GM21367 (cell line): Measurements from ENCODE around the gene SMIM11.
"Not testable (repeated sequence)": the region's sequence is repeated elsewhere in the genome, so short reads cannot be mapped to it uniquely, and the experiment has no call there.

Experiments
- ATAC-seq: cut with Tn5 transposase; IDR thresholded peaks from one replicate; pipeline ENCODE4 v1.9.1; 2021; ENCODE audit not compliant: unreplicated experiment

SMIM11 gene

GRCh38 chr21:34354836-34355235 is 20.5 kb upstream of the SMIM11 start:
- ATAC-seq, result no peak

- no peak for ATAC-seq
Measured at GRCh38 chr21:34355570-34355969, 19.7 kb upstream of the SMIM11 start.

DNA sequence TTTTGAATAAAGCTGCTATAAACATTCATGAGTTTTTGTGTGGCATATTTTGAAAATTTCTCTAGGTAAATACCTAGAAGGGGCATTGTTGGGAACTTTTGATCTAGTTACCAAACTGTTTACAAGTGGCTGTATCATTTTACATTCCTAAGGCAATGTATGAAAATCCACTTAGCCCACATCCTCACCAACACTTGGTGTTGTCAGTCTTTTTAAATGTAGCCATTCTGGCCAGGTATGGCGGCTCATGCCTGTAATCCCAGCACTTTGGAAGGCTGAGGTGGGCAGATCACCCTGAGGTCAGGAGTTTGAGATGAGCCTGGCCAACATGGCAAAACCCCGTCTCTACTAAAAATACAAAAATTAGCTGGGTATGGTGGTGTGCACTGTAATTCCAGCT is 17.4 kb upstream of the SMIM11 start:
- no peak for ATAC-seq

- no peak for ATAC-seq
Measured at GRCh38 chr21:34358866-34359265, 16.4 kb upstream of the SMIM11 start.

DNA sequence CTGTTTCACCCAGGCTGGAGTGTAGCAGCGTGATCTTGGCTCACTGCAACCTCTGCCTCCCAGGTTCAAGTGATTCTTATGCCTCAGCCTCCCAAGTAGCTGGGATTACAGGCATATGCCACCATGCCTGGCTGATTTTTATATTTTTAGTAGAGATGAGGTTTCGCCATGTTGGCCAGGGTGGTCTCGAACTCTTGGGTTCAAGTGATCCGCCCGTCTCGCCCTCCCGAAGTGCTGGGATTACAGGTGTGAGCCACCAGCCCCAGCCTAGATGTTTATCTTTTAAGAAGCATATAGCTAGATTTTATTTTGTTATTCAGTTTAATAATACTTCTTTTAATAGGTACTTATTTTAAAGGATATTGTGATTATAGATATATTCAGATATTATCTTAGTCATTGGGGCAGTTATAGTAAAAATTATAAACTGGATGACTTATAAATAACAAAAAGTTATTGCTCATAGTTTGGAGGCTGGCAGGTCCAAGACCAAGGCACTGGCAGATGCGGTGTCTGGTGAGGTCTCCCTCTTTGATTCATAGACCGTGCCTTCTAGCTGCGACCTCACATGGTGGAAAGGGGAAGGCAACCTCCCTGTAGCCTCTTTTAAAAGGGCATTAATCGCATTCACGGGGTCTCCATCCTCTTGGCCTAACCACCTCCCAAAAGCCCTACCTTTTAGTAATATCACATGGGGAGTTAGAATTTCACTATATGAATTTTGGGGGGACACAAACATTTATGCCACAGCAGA is 14.6 kb upstream of the SMIM11 start:
- no peak for ATAC-seq

DNA sequence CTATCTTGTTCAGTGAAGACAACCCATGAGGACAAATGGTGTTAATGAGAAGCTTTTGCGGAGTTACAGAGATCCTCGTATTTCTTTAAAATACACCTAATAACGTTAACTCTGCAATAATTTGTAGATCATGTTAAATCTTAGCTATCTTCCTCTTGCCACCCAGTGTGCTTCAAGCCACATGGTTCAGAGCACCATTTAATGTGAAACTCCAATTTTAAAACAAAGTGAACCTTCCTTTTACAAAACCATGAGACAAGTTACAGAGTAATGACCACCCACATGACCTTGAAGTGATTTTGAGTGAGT is 13.2 kb upstream of the SMIM11 start:
- no peak for ATAC-seq

GRCh38 chr21:34362670-34363069 is 12.6 kb upstream of the SMIM11 start:
- ATAC-seq, result no peak

- no peak for ATAC-seq
Measured at GRCh38 chr21:34363733-34364132, 11.6 kb upstream of the SMIM11 start, which contains the start of gene KCNE2. KCNE2 (plus strand) TSS chr21:34364006; CDS start chr21:34370479, 6,473 bp downstream.

- no peak for ATAC-seq
Measured at GRCh38 chr21:34364921-34365320, 10.4 kb upstream of the SMIM11 start.

DNA sequence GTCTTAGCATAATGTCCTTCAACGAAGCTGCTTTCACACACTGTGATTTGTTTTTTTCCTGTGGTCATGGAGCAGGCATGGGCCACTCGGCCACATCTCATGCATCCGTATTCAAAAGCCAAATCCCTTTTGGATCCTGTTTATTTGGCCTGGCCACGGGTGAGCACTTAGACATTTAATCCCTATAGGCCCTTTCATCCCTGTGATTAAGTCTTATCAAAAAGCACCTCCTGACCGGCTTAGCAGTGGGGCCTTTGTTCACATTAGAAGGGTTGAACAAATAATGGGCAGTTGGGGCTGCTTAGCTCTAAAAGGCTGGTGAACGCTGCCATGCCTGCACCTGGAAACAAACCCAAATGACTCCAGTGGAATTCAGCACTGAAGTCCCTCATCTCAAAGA is 9.5 kb upstream of the SMIM11 start:
- ATAC-seq, result no peak

DNA sequence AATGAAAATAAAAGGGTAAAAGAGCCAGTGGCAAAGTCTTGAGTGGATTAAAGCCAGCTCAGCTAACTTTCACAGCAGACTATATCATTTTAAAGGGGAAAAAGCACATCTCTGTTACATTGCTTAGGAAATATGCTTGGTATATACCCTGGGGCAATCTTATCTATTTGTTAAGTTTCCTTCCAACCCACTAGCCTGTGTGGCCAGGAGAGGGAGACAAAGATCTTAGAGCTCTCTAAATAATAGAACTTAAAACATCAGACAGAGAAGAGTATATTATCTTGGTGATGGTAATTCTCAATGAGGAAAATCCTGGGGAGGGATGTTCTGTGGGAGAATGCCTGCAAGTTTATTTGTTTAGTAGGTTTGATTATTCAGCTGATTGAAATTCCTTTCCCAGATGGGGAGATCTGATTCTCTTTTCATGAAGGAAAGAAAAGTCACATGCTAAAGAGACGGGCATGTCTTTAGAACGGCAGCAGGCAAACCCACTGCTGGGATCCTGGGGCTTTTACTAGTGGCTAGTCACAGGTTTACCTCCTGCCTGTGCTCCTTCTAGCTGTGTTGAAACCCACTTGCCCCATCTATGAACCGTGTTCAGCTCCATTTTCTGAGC is 7.9 kb upstream of the SMIM11 start:
- ATAC-seq, result no peak

- no peak for ATAC-seq
Measured at GRCh38 chr21:34369741-34370140, 5.6 kb upstream of the SMIM11 start.

- no peak for ATAC-seq
Measured at GRCh38 chr21:34372321-34372720, 3.0 kb upstream of the SMIM11 start.

- ATAC-seq, result not testable (repeated sequence)
Measured at GRCh38 chr21:34374462-34374861, 845 bp upstream of the SMIM11 start.

DNA sequence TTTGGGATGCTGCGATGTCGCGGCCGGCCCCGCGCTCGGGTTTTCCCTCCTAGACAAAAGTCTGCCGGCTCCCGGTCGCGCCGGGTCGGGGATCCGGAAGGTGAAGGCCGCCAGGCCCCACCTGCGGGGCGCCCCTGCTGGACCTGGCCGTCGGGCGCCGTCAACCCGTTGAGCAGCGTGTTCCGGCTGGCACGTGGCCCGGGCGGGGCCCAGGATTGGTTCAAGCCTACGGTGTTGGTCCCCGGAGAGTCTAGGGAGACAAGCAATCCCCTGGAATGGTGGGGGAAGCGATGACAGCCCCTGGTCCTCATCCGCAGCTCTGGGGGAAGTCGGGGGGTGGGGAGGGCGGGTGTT is 289 bp downstream of the SMIM11 start:
- peak; percentile 41 for ATAC-seq

DNA sequence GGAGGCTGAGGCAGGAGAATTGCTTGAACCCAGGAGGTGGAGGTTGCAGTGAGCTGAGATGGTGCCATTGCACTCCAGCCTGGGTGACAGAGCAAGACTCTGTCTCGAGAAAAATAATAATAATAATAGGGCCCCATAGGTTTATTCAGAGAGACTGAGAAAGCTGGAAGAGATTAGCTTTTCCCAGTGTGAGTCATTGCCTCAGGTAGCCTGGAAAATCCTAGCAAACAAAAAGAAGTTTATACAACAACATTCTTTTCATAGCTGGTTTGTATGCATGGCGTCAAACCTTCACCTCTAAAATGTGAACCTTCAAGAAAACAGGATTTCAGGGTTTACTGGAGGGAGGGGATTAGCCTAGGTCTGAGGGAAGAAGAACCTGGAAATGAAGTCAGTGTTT is 7.8 kb downstream of the SMIM11 start:
- not testable (repeated sequence) for ATAC-seq

GRCh38 chr21:34383724-34384415 is 8.6 kb downstream of the SMIM11 start:
- ATAC-seq, result peak; percentile 93

DNA sequence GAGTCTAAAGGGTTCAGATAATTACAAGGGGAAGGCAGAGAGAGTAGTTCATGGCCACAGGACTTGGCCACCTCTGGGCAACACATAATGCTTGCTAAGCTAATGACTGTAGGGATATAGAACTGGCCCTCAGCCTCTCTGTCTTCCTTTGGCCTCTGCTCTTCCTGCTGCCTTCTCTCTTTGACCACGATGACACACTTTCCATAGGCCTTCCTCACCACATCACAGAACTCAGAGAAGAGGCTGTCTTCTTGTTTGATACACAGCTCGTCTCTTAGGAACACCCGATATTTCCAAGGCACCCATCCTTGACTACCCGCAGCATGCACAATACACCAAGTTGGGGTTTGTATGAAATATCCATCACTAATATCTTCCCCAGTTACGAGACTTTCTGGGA is 25.2 kb downstream of the SMIM11 start:
- ATAC-seq, result not testable (repeated sequence)

GRCh38 chr21:34404742-34405141 is 29.4 kb downstream of the SMIM11 start:
- ATAC-seq, result not testable (repeated sequence)

DNA sequence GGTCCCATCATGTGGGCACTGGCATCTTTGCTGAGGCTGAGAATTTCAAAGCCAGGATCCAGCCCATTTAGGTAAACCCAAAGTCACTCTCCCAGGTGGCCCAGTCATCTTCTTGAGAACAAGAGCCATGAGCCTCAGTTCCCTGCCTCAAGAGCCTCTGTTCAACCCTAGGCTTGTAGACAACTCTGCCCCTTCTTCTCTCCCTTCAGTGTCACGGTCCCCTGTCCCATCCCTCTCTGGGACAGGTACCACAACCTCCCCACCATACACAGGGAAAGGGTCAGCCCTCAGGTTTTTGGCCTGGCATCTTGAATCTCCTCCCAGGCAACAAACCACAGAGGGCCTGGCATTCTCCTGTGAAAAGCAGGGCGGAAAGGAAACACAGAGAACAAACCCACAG is 30.4 kb downstream of the SMIM11 start:
- not testable (repeated sequence) for ATAC-seq

DNA sequence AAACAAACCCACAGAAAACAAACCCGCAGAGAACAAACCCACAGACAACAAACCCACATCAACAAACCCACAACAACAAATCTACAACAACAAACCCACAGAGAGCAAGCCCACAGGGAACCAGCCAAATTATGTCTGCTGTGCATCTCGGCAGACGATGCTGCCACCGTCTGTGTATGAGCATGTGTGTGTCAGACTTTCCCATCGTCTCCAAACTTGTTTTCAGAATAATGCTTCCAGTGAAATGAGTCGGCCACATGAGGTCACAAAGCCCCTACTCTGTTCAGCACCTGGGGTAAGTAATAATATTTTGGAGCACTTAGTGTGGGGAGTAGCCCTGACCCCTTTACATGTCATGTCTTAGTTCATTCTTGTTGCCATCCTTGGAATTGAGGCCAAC is 30.8 kb downstream of the SMIM11 start:
- not testable (repeated sequence) for ATAC-seq

- ATAC-seq, result not testable (repeated sequence)
Measured at GRCh38 chr21:34406676-34407075, 31.4 kb downstream of the SMIM11 start.
